Left lung (tissue), 10 donors: ENCODE measurements around the gene CIART. TPM values are rescaled to one million over a fixed set of nuclear protein-coding genes. Genes with fewer than 3 reads are reported as not detected.
"Not testable (repeated sequence)": the region's sequence is repeated elsewhere in the genome, so short reads cannot be mapped to it uniquely, and the experiment has no call there.

ENCODE experiments used
- ATAC-seq: fragments of 200-7000 bp; cut with Tn5 transposase; one replicate; pipeline ENCODE4 v1.9.1; 2020; ENCODE audit warnings: moderate library complexity
- DNase-seq, 4 donors: peaks; one replicate each; pipeline ENCODE4 v3.0.0-alpha.2; 2013 to 2020
- H3K27ac ChIP-seq, 2 donors: fragments of 200-600 bp; sonication (generic) in 1 of 2; one replicate each; pipeline versions ENCODE4 v1.5.0 to v1.8.0; 2020 to 2021
- H3K27me3 ChIP-seq, 2 donors: fragments of 200-600 bp; sonication (generic) in 1 of 2; one replicate each; pipeline versions ENCODE4 v1.5.0 to v1.8.0; 2020 to 2021
- H3K36me3 ChIP-seq, 2 donors: fragments of 200-600 bp; sonication (generic) in 1 of 2; one replicate each; pipeline versions ENCODE4 v1.5.0 to v1.8.0; 2020 to 2021
- H3K4me1 ChIP-seq, 2 donors: fragments of 200-600 bp; one replicate each; pipeline ENCODE4 v1.8.0; 2021
- H3K4me3 ChIP-seq, 2 donors: fragments of 200-600 bp; sonication (generic) in 1 of 2; one replicate each; pipeline versions ENCODE4 v1.5.0 to v1.8.0; 2020 to 2021; ENCODE audit warnings: mild to moderate bottlenecking in 1 of 2
- H3K9me3 ChIP-seq, 2 donors: fragments of 200-600 bp; sonication (generic) in 1 of 2; one replicate each; pipeline versions ENCODE4 v1.5.0 to v1.8.0; 2020 to 2021
- CTCF ChIP-seq, 2 donors: fragments of 200-600 bp; sonication (generic) in 1 of 2; IDR thresholded peaks; one replicate each; pipeline versions ENCODE4 v1.5.0 to v1.8.0; 2021; ENCODE audit warnings: antibody characterized with exemption in 2 of 2
- intact Hi-C, 2 donors: fragments of 100-400 bp; cut with DNase I; formaldehyde crosslinking; loops; one replicate each; pipeline versions ENCODE4 v1.11.2 to v1.14.2; 2022
- polyA plus RNA-seq, 6 donors: library from polyadenylated mRNA; unstranded; fragments of 120-200 nt; gene quantifications; one replicate each; pipeline ENCODE4 v1.2.1, GENCODE V29; 2013; ENCODE audit not compliant: insufficient read length in 6 of 6
- total RNA-seq, 2 donors: library from RNA; stranded (reverse); fragmentation: NEBNext Ultra II Directional; extraction: Animal tissue kit (Norgen Biotek cat#: 25700); gene quantifications; one replicate each; pipeline ENCODE4 v1.2.1, GENCODE V29; 2021
- donor health status: DM: no; HTN: yes; CAD: no.
- donor health status: DM: no; HTN: no; CAD: no.

The CIART gene
- total and polyA plus RNA-seq, 8 donors = 3.4 to 13.2 (median 8.3) TPM

- intact Hi-C loops = no loop called here
- no peak for ATAC-seq
- no peak for TF ChIP-seq CTCF (IDR thresholded peaks at IDR 0.05)
- Histone ChIP-seq H3K27ac (no peak overlapping the region), H3K9me3 (no peaks in the 10 kb centered on the region), H3K4me3 (no peak overlapping the region), H3K27me3 (no peaks in the 10 kb centered on the region), H3K36me3 (peaks cover 0 to 18% of the 10 kb centered on the region in 2 donors), H3K4me1 (no peaks in the 10 kb centered on the region)
- DNase-seq = no peak
These were observed 27.6 kb downstream of the CIART start for GRCh38 chr1:150309758-150310508.

- DNase-seq (no peak), ATAC-seq (no peak)
- TF ChIP-seq CTCF (IDR thresholded peaks at IDR 0.05) = no peak
- Histone ChIP-seq H3K27me3 (no peaks in the 10 kb centered on the region), H3K36me3 (peaks cover 0 to 18% of the 10 kb centered on the region in 2 donors), H3K27ac (no peak overlapping the region), H3K9me3 (no peaks in the 10 kb centered on the region), H3K4me3 (no peak overlapping the region), H3K4me1 (no peaks in the 10 kb centered on the region)
- intact Hi-C loops = no loop called here
These were observed 29.4 kb downstream of the CIART start for GRCh38 chr1:150311762-150312161.

- H3K27me3 ChIP-seq, H3K9me3 ChIP-seq, H3K4me3 ChIP-seq, ATAC-seq, intact Hi-C loops, DNase-seq, H3K36me3 ChIP-seq, H3K4me1 ChIP-seq, H3K27ac ChIP-seq: not testable (repeated sequence)
These were observed 32.3 kb downstream of the CIART start for GRCh38 chr1:150314691-150315090.

- intact Hi-C loops = no loop called here
- H3K4me1 ChIP-seq = peaks cover 5 to 25% of the 10 kb centered on the region in 2 donors
- DNase-seq (no peak), ATAC-seq (no peak)
- H3K4me3 ChIP-seq = peak overlapping the region; percentile 68 to 77
- no peaks in the 10 kb centered on the region for H3K27me3 ChIP-seq
- TF ChIP-seq CTCF (IDR thresholded peaks at IDR 0.05) = no peak
- peaks cover 0 to 11% of the 10 kb centered on the region in 2 donors for H3K36me3 ChIP-seq
- peak overlapping the region; percentile 89 to 91 for H3K27ac ChIP-seq
- H3K9me3 ChIP-seq = no peaks in the 10 kb centered on the region
These were observed 38.3 kb downstream of the CIART start for GRCh38 chr1:150320667-150320978.

GRCh38 chr1:150321826-150322166 lies 39.4 kb downstream of the CIART start:
- ATAC-seq = peak; percentile 7
- no peaks in the 10 kb centered on the region for H3K9me3 ChIP-seq
- H3K4me1 ChIP-seq = peaks cover 5 to 25% of the 10 kb centered on the region in 2 donors

More at GRCh38 chr1:150321826-150322166, 39.4 kb downstream of the CIART start:
- DNase-seq = no peak
- TF ChIP-seq CTCF (IDR thresholded peaks at IDR 0.05) = no peak
- Histone ChIP-seq H3K27me3 (no peaks in the 10 kb centered on the region), H3K27ac (peak overlapping the region; percentile 89 to 91), H3K4me3 (peak overlapping the region; percentile 68 to 77), H3K36me3 (peaks cover 0 to 22% of the 10 kb centered on the region in 2 donors)
- intact Hi-C loops = no loop called here
